PC-9 (cell line): ENCODE data around the gene TRIM5. TPM values are rescaled to one million over a fixed set of nuclear protein-coding genes. Genes with fewer than 3 reads are reported as not detected.

Source experiments
- BruUV-seq: library from RNA; stranded (reverse); fragments of 400-500 nt; replicated peaks from 2 replicates; lab custom pipeline; 2021; lab: Mats Ljungman, UMichigan
- CTCF ChIA-PET: fragments of 300-600 bp; sonication (Branson Sonifier 250); formaldehyde crosslinking; loops from one replicate; lab custom pipeline; 2022; ENCODE audit warnings: antibody characterized with exemption; lab: Charles Lee
- POLR2A ChIA-PET: fragments of 300-600 bp; sonication (Branson Sonifier 250); formaldehyde crosslinking; loops from one replicate; lab custom pipeline; 2022; ENCODE audit warnings: antibody characterized with exemption; ENCODE audit not compliant: unreplicated experiment; lab: Charles Lee
- DNase-seq, 2 experiments: peaks; one replicate each; pipeline versions ENCODE4 v3.0.0 to v3.0.0-alpha.2; 2015 to 2022; ENCODE audit warnings: mixed read lengths in 1 of 2
- H2AFZ ChIP-seq: fragments of 200-600 bp; sonication (generic); 2 replicates; pipeline ENCODE4 v1.8.1; 2017; ENCODE audit warnings: antibody characterized with exemption
- H3F3A ChIP-seq: fragments of 200-600 bp; sonication (generic); 2 replicates; pipeline ENCODE4 v1.8.1; 2017; ENCODE audit warnings: antibody characterized with exemption, mild to moderate bottlenecking, low read depth; ENCODE audit not compliant: insufficient read depth
- H3K27ac ChIP-seq: fragments of 200-600 bp; sonication (generic); 2 replicates; pipeline ENCODE4 v1.6.1; 2016; ENCODE audit warnings: mixed run types
- H3K27me3 ChIP-seq: fragments of 200-600 bp; sonication (generic); 2 replicates; pipeline ENCODE4 v1.6.1; 2016; ENCODE audit warnings: low read depth, mixed run types; ENCODE audit not compliant: insufficient read depth
- H3K36me3 ChIP-seq: fragments of 200-600 bp; sonication (generic); 2 replicates; pipeline ENCODE4 v1.6.1; 2016; ENCODE audit warnings: low read depth, mixed run types
- H3K4me1 ChIP-seq: fragments of 200-600 bp; sonication (generic); replicated peaks from 2 replicates; pipeline ENCODE4 v1.6.1; 2016; ENCODE audit warnings: mixed run types; ENCODE audit not compliant: insufficient read depth
- H3K4me2 ChIP-seq: fragments of 200-600 bp; sonication (generic); 2 replicates; pipeline ENCODE4 v1.6.1; 2017; ENCODE audit warnings: mixed run types
- H3K4me3 ChIP-seq: fragments of 200-600 bp; sonication (generic); 2 replicates; pipeline ENCODE4 v1.6.1; 2016; ENCODE audit warnings: mixed run types
- H3K79me2 ChIP-seq: fragments of 200-600 bp; sonication (generic); 2 replicates; pipeline ENCODE4 v1.6.1; 2017; ENCODE audit warnings: low read depth, mixed run types
- H3K9me2 ChIP-seq: fragments of 200-600 bp; sonication (generic); 2 replicates; pipeline ENCODE4 v1.8.1; 2017; ENCODE audit warnings: mild to moderate bottlenecking; ENCODE audit not compliant: insufficient read depth
- H3K9me3 ChIP-seq: fragments of 200-600 bp; sonication (generic); 2 replicates; pipeline ENCODE4 v1.8.1; 2016; ENCODE audit warnings: low read depth; ENCODE audit not compliant: insufficient read depth
- H4K20me1 ChIP-seq: fragments of 200-600 bp; sonication (generic); 2 replicates; pipeline ENCODE4 v1.8.1; 2017; ENCODE audit not compliant: insufficient read depth
- CTCF ChIP-seq: fragments of 200-600 bp; sonication (generic); conservative IDR thresholded peaks from 2 replicates; pipeline ENCODE4 v1.6.1; 2017; ENCODE audit warnings: mixed run types, antibody characterized with exemption, mild to moderate bottlenecking, moderate library complexity
- EZH2 ChIP-seq: fragments of 200-600 bp; sonication (generic); IDR thresholded peaks from 2 replicates; pipeline ENCODE4 v1.8.0; 2017; ENCODE audit warnings: antibody characterized with exemption, low read depth
- intact Hi-C: fragments of 100-400 bp; cut with micrococcal nuclease; formaldehyde crosslinking; loops from one replicate; pipeline ENCODE4 v1.10.0; 2022; ENCODE audit not compliant: unreplicated experiment
- total RNA-seq: library from RNA; stranded (reverse); gene quantifications from 2 replicates; pipeline ENCODE4 v1.2.3, GENCODE V29; 2021

Gene TRIM5
- total RNA-seq, 1 experiment from 2014 or later, result 20.5 TPM

DNA sequence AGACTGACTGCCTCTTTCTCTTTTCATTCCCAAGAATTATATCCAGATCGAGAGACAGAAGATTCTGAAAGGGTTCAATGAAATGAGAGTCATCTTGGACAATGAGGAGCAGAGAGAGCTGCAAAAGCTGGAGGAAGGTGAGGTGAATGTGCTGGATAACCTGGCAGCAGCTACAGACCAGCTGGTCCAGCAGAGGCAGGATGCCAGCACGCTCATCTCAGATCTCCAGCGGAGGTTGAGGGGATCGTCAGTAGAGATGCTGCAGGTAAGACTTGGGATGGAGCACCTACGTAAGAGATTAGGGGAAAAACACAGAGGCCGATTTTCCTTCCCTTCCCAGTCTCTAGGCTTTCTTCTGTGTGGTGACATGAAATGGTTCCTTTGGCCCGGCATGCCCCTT lies 13.4 kb upstream of the TRIM5 start:
- Histone ChIP-seq H3K27me3 (no peaks in the 10 kb centered on the region), H3K79me2 (no peaks in the 10 kb centered on the region), H3K9me2 (no peaks in the 10 kb centered on the region), H3F3A (no peaks in the 10 kb centered on the region), H3K4me1 (no peaks in the 10 kb centered on the region), H2AFZ (no peak overlapping the region), H3K27ac (no peak overlapping the region), H3K4me3 (no peak overlapping the region), H4K20me1 (no peaks in the 10 kb centered on the region), H3K4me2 (no peak overlapping the region), H3K36me3 (no peaks in the 10 kb centered on the region), H3K9me3 (no peaks in the 10 kb centered on the region)
- intact Hi-C loops, result no loop called here
- DNase-seq, result no peak
- TF ChIP-seq EZH2 (no peak), CTCF (no peak)
- ChIA-PET CTCF (no interaction called here), POLR2A (no interaction called here)
- no TSS peak for BruUV-seq

GRCh38 chr11:5696210-5696609 lies 11.3 kb upstream of the TRIM5 start:
- H3K9me3 ChIP-seq, result no peaks in the 10 kb centered on the region
- BruUV-seq, result no TSS peak
- H3K9me2 ChIP-seq, result no peaks in the 10 kb centered on the region
- no peaks in the 10 kb centered on the region for H3K27me3 ChIP-seq
- no peaks in the 10 kb centered on the region for H3K36me3 ChIP-seq
- no peak overlapping the region for H3K4me2 ChIP-seq
- ChIA-PET CTCF (no interaction called here), POLR2A (no interaction called here)
- no peaks in the 10 kb centered on the region for H3K79me2 ChIP-seq
- no peak overlapping the region for H3K4me3 ChIP-seq
- TF ChIP-seq EZH2, result no peak
- TF ChIP-seq CTCF, result no peak
- H4K20me1 ChIP-seq, result no peaks in the 10 kb centered on the region
- intact Hi-C loops, result no loop called here
- no peak overlapping the region for H2AFZ ChIP-seq
- no peak overlapping the region for H3K27ac ChIP-seq
- DNase-seq, result no peak
- H3K4me1 ChIP-seq, result no peaks in the 10 kb centered on the region
- no peaks in the 10 kb centered on the region for H3F3A ChIP-seq

DNA sequence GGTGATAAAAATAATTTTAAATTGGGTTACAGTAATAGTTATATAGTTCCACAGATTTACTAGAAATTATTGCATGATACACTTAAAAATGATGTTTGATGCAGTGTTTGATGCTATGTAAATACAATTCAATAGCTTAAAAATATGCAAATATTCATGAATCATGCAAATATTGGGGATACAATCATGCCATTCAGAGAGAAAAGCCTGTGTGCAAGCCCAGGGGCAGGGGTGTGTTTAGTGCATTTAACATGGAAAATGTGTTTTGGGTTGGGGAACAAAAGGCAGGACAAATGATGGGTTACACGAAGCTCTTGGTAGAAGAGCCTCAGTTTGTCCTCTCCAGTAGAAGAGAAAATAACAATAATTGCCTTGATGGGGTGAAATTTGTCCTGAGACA lies 10.7 kb upstream of the TRIM5 start:
- Histone ChIP-seq H3K4me1 (no peaks in the 10 kb centered on the region), H2AFZ (no peak overlapping the region), H3K27me3 (no peaks in the 10 kb centered on the region), H3F3A (no peaks in the 10 kb centered on the region), H3K9me3 (no peaks in the 10 kb centered on the region), H3K9me2 (no peaks in the 10 kb centered on the region), H3K79me2 (no peaks in the 10 kb centered on the region), H3K4me2 (no peak overlapping the region), H3K27ac (no peak overlapping the region), H3K4me3 (no peak overlapping the region), H3K36me3 (no peaks in the 10 kb centered on the region), H4K20me1 (no peaks in the 10 kb centered on the region)
- CTCF ChIA-PET, result no interaction called here
- TF ChIP-seq EZH2 (no peak), CTCF (no peak)
- no peak for DNase-seq
- intact Hi-C loops, result no loop called here
- BruUV-seq, result no TSS peak
- POLR2A ChIA-PET, result no interaction called here
